Stimulated activated CD8-positive, alpha-beta memory T cell treated with anti-CD3 and anti-CD28 coated beads, Interleukin-7, amount 100 ng/mL, for 1 hour (primary cell): Measurements from ENCODE around the gene SLC4A11.
"Not testable (repeated sequence)": the region's sequence is repeated elsewhere in the genome, so short reads cannot be mapped to it uniquely, and the experiment has no call there.

Source experiments
- DNase-seq, 2 donors: peaks; one replicate each; pipeline ENCODE4 v3.0.0-alpha.2; 2020; ENCODE audit warnings: low read depth in 2 of 2

Gene SLC4A11

GRCh38 chr20:3227936-3228749 is 10.8 kb downstream of the SLC4A11 start:
- DNase-seq, result no peak

- no peak for DNase-seq
These were observed 11.5 kb downstream of the SLC4A11 start for GRCh38 chr20:3227506-3227905.

GRCh38 chr20:3226864-3227263 is 12.1 kb downstream of the SLC4A11 start:
- no peak for DNase-seq

- DNase-seq, result no peak
These were observed 12.9 kb downstream of the SLC4A11 start for GRCh38 chr20:3226093-3226492.

- DNase-seq, result no peak
These were observed 14.1 kb downstream of the SLC4A11 start for GRCh38 chr20:3224681-3225421.

- no peak for DNase-seq
These were observed 14.9 kb downstream of the SLC4A11 start for GRCh38 chr20:3223994-3224680.

GRCh38 chr20:3223651-3223993 is 15.4 kb downstream of the SLC4A11 start:
- no peak for DNase-seq

GRCh38 chr20:3222635-3223600 is 16.1 kb downstream of the SLC4A11 start:
- DNase-seq, result no peak

- DNase-seq, result no peak
These were observed 17.4 kb downstream of the SLC4A11 start for GRCh38 chr20:3221398-3222226.

- DNase-seq, result peak; percentile 56 to 57
These were observed 20.5 kb downstream of the SLC4A11 start for GRCh38 chr20:3218307-3218988.

- not testable (repeated sequence) for DNase-seq
These were observed 23.6 kb downstream of the SLC4A11 start for GRCh38 chr20:3215359-3215917.

- DNase-seq, result no peak
These were observed 25.8 kb downstream of the SLC4A11 start for GRCh38 chr20:3213226-3213625.

GRCh38 chr20:3210346-3210745 is 28.6 kb downstream of the SLC4A11 start:
- no peak for DNase-seq

- DNase-seq, result no peak
These were observed 29.1 kb downstream of the SLC4A11 start for GRCh38 chr20:3209946-3210317.

- peak; percentile 20 to 27 for DNase-seq
These were observed 29.6 kb downstream of the SLC4A11 start, which contains the start of gene ITPA for GRCh38 chr20:3209257-3209945. Gene ITPA (plus strand): TSS chr20:3209498. CDS start chr20:3209552, 54 bp downstream.

GRCh38 chr20:3208786-3209256 is 30.2 kb downstream of the SLC4A11 start:
- DNase-seq, result no peak

GRCh38 chr20:3204124-3204794 is 34.7 kb downstream of the SLC4A11 start, which contains the start of gene DDRGK1:
Gene DDRGK1 (minus strand): TSS chr20:3204682. CDS start chr20:3204627, 55 bp downstream.
- peak; percentile 75 to 90 for DNase-seq
